LHCN-M2 (cell line): ENCODE results near the gene CCDC192. TPM values are rescaled to one million over a fixed set of nuclear protein-coding genes. Genes with fewer than 3 reads are reported as not detected.

Experiments used
- DNase-seq: peaks from one replicate; pipeline ENCODE4 v3.0.0-alpha.2; 2012; ENCODE audit warnings: low read depth
- total RNA-seq: library from RNA; depleted of rRNA; stranded (reverse); fragments of >200 nt; gene quantifications from 2 replicates; pipeline ENCODE4 v1.2.3, GENCODE V29; 2014; rRNA removed

CCDC192 gene
- total RNA-seq, 1 experiment from 2014 or later = not detected

- DNase-seq = no peak
Observed at GRCh38 chr5:127979475-127979874, 276.3 kb downstream of the CCDC192 start.

DNA sequence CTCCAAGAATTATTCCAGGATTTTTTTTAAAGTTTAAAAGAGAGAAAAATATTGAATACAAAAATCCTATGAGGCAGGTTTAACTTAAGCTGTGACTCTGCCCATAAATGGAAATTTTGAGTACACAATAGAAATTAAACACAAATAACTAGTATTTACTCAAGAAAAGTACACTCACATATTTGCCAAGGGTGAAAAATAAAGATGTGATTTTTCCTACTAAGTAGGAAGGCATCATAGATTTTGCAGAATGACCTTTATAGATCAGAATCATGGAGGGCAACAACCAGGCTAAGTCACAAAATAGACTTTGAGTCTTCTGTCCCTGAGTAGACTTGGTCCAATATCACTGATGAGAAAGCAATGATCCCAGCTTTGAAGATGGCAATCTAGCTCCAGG lies 277.7 kb downstream of the CCDC192 start:
- no peak for DNase-seq

GRCh38 chr5:127981498-127981897 lies 278.3 kb downstream of the CCDC192 start:
- no peak for DNase-seq

GRCh38 chr5:127985811-127986325 lies 282.7 kb downstream of the CCDC192 start:
- no peak for DNase-seq

- DNase-seq = no peak
Observed at GRCh38 chr5:127987354-127988145, 284.4 kb downstream of the CCDC192 start.

- peak; percentile 89 for DNase-seq
Observed at GRCh38 chr5:127988146-127988760, 285.1 kb downstream of the CCDC192 start.

Other genes starting within 250 kb of the CCDC192 start
- 44.9 and 50.3 TPM in 2 replicates for gene PRRC1, start 185.8 kb upstream of the CCDC192 start, total RNA-seq
- not detected in 2 replicates for gene CTXN3, start 54.3 kb upstream of the CCDC192 start, total RNA-seq